ENCODE results near the gene MRM1. TPM values are rescaled to one million over a fixed set of nuclear protein-coding genes. Genes with fewer than 3 reads are reported as not detected.

Gene MRM1
- polyA plus RNA-seq, 3 donors = 2.9 to 3.5 (median 3.5) TPM

DNA sequence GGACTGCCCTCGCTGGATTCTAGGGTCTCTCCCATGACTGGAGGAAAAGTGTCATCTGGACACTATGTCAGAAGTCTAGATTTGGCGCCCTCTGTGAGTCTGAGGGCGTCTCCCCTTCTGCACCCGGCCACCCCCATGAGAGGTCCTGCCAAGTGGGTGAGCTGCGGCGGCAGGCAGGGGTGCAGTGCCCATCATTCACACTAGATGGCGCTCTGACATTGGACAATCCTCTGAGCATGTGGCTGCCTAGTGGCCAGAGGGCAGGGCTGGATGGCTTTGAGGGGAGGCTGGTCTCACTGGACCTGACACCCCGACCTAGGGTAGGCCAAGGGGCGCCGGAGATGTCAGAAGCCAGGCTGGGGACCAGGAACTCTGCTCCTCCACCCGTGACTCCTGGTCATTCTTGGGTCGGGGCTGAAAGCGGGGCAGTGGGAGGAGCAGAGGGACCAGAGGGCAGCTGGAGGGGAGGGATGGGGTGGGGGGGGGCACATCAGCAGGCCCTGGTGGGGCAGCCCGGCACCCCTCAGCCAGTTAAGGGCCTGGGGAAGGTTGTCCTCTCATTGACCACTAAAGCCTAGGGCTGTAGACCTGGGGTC, 28.0 kb downstream of the MRM1 start:
- DNase-seq (ENCODE audit: low read depth in 3 of 3, low spot score in 2 of 3) = no peak

DNA sequence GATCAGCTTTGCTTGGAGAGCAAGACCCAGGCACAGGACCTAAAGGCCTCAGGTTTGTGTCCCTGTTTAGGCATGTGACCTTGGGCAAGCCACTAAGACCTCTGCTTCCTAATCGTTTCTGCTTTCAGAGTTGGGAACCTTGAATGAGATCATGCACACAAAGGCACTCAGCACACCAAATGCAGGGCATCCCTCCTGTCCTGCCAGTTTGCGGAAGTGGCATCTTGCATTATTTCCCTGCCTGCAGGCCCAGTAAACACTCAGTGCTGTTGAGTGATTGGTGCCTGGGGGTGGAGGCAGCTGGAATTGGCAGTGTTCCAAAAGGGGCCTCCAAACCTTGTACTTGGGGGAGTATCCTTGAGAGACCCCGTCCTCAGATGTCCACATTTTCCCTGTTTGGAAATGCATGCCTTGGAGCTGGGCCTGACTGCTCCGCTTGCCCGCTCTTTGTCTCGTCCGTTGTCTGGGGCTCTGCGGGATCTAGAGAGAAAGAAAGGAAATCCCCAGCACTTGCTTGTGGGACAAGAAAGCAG, 28.7 kb downstream of the MRM1 start:
- no peak for DNase-seq (ENCODE audit: low read depth in 3 of 3, low spot score in 2 of 3)

DNA sequence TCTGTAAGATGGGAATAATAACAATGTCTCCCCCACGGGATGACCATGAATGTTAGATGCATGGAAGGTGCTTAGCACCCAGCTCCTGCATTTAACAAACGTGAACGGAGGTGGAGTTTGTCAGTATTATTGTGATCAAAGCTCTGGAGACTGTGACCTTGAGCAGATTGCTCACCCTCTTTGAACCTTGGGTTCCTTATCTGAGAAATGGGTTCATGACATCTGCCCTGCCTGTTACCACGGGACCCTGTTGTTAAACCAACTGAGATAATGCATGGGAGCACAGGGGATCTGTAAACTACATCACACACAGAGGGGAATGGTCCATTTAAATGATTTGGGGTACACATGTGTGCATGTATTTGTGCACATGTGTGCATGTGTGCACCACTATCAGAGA, 29.6 kb downstream of the MRM1 start:
- no peak for DNase-seq (ENCODE audit: low read depth in 3 of 3, low spot score in 2 of 3)

DNA sequence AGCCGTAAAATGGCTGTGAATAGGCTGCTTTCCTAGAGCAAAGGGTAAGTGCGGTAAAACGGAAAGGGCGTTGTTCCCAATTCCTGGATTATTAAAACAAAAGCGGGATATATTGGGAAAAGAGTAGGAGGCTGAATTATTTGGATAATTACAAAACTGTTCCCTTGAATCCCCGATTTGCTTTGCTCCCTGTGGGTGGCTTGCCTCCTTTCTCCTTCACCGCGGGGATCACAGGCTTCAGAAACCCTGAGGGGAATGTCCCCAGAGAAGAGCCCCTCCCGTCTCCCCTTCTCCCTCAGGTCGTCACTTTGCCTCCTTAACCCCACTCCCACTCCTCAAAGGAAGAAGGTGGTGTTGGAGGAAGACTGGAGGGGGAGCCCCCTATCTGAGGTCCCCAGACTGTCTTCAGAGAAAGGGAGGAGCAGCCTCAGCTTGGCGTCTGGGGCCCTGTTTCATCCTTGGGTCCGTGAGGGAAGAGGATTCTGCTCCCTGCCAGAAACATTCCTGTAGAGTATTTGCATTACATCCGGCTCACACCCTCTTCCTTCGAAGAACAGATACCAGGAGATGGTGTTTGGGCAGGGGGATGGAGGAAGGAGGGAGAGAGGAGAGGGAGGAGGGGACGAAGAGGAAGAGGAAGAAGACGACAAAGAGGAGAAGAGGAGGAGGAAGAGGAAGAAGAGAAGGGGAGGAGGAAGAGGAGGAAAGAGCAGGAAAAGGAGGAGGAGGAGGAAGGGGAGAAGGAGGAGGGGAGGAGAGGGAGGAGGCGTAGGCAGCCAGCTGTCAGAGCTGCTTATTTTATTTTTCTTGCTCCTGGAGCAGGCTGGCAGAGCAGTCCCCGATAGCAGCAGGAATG, 31.8 kb downstream of the MRM1 start:
- DNase-seq (ENCODE audit: low read depth in 3 of 3, low spot score in 2 of 3) = no peak

DNA sequence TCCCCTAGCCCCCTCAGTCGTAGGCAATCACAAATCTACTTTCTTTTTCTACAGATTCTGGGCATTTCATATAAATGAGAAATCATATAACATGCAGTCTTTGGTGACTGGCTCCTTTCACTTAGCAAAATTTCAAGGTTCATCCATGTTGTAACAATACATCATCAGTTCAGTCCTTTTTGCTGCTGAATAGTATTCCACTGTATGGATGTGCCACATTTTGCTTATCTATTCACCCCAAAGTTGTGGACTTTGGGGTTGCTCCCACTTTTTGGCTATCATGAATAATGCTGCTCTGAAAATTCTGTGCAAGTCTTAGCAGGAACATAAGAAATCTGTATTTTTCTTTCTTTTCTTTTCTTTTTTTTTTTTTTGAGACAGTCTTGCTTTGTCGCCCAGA, 39.0 kb downstream of the MRM1 start:
- no peak for DNase-seq (ENCODE audit: low read depth in 3 of 3, low spot score in 2 of 3)

DNA sequence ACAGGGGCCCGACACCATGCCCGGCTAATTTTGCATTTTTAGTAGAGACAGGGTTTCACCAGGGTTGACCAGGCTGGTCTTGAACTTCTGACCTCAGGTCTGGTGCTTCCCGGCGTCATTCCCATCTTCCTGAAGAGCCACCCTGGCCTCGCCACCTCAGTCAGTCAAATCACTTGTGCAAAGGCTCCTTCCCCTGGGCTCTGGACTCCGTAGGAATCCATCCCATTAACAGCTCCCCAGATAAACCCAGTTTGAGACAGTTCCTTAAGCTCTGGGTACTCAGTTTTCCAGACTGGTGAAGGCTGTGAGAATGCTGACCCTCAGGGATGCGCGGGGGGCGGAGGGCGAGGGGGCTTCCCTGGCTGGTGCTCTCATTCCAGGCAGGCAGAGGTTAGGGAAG, 39.5 kb downstream of the MRM1 start:
- no peak for DNase-seq (ENCODE audit: low read depth in 3 of 3, low spot score in 2 of 3)

DNA sequence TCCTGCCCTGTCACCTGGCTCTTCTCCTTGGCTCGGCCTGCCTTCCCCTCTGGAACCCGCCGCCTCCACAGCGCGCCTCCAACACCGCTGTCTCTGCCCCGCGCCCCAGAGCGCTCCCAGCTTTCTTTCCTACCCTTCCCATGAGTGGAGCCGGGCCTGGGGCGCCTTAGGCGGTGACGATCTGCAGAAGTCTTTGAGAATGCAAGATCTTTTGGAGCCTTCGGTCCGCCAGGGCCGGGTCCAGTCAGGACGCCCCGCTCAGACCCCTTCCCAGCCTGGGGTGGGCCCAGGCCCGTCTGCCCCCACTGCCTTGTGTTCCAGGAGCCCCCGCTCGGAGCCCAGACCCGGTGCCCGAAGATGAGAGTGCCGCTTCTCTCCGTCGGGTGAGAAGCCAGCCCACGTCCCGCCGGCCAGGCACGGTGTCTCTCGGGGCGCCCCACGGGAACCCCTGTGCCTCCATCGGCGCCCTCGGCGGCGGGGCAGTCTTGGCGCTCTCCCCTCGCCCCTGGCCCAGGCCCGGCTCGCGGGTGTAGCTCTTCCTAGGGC, 40.0 kb downstream of the MRM1 start:
- DNase-seq (ENCODE audit: low read depth in 3 of 3, low spot score in 2 of 3) = no peak

DNA sequence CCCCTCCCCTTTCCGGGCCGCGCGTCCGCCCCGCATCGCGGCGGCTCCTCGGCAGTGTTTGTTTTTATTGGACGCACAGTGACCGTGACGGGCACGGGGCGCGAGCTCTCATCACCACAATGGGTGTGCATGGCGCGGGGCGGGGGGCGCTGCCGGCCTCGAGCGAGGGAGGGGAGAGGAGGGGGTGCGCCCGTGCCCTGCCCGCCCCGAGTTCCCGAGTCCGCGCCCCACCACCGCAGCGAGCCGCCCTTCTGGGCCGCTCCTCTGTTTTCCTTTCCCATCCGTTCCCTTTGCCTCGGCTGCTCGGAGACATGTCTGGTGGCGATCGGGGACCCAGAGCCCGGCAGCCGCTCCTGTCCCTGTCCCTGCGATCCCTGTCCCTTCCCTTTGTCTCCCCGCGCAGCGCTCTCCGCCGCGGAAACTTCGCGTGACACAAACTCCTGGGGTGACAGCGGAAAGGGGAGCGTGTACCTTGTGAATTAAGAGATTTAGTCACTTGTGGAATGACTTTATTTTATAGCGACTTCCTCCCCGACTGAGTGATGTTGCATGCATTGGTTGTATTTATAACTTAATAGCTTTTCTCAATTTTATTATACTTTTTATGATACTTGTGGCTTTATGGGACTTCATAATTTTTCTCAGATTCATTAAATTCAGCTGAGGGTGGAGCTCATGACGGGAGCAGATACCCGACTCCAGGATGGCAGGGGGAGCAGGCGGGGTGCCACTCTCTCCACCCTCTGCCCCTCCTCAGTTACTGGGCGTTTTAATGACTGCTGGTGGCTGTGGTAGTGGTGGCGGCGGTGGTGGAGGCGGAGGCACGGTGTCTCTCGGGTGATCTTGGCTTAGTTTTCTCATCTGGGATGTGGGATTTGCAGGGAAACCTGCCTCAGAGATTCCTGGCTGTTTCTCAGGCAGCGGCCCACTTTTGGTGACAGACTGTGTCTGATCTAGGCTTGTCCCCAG, 40.8 kb downstream of the MRM1 start:
- DNase-seq (ENCODE audit: low read depth in 3 of 3, low spot score in 2 of 3) = no peak

DNA sequence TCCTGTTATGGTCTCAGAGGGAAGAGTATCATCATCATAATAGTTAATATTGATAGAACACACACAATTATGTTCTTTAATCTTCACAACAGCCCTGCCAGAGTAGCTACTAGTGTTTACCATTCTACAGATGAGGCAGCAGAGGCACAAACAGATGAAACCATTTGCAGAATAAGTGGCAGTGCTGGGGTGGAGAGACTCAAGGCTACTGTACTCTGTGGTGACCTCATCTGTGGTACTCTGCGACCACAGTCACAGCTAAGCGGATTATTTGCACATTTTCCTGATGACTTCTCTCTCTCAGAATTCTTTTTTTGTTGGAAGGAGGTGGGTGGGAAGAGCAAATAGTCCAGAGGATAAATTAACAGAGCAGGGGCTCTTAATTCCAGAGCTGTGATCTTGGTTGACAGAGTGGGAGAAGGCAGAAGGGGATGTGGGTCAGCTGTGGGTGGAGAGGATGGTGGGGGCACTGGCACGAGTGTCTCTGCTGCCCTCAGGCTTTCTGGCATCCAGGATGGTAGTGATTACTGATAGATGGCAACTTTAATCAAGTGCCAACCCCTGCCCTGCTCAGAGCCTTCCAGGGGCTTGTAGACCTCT, 41.8 kb downstream of the MRM1 start:
- DNase-seq (ENCODE audit: low read depth in 3 of 3, low spot score in 2 of 3) = no peak

DNA sequence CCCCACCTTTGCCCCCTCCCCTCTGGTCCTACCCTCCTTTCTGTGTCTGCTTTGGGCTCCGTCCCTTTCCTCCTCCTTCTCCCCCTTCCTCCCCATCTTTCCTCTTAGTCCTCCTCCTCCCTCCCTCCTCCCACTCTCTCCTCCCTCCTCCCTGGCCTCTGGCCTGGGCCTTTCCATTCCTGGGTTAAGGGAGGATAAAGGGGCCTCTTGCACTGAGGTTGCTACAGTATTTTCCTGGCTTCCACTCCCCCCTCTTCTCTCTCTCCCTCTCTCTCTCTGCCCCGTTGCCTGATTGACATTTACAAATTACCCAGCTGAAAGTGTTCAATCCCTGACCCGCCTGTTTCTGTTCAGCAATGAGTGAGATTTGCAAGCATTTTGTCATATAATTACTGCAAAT, 44.0 kb downstream of the MRM1 start:
- DNase-seq (ENCODE audit: low read depth in 3 of 3, low spot score in 2 of 3) = no peak

DNA sequence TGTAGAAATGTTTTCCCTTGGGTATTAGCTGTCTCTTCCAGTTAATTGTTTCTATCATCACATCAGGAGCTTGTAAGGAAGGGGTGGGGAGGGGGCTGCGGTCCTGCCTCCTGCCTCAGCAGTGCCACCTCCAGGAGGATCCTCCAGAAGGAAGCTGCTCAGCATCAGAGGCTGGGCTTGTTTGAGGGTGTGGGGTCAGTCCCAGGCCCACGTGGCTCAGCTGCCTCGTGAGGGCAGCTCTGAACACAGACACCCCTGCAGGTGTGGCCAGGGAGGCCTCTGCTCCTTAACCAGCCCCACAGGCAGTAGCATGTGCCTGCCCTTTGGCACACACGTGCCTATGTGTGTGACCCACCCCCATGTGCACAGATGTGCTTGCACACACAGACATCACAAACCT, 46.3 kb downstream of the MRM1 start:
- DNase-seq (ENCODE audit: low read depth in 3 of 3, low spot score in 2 of 3) = no peak

DNA sequence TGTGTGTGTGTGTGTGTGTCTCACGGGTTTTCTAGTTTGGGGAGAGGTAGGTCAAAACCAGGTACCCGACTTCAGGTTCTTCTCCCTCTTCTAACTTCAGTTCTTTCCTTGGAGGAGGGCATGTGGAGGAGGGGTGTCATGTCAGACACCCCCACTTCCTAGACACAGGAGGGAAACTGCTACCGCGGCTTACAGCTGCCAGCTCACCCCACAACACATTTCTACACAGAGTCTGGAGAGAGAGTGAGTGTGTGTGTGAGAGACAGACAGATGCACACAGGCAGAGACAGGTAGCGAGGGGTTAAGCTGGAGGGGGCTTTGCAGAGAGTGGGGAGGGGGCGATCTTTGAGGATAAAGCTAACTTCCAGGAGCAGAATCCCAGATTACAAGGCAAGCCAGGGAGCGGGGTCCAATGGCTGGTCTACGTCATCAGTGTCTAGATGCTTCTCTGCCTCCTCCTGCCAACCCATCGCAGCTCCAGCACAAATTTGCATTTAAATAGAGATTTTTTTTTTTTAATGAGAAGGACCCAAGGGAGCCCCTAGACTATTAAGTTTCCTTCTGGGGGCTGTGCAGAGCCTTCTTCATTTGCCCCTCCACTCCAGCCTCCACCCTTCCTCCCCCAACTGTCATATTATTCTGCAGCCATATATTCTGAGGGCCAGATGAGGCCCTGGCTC, 48.9 kb downstream of the MRM1 start:
- no peak for DNase-seq (ENCODE audit: low read depth in 3 of 3, low spot score in 2 of 3)

DNA sequence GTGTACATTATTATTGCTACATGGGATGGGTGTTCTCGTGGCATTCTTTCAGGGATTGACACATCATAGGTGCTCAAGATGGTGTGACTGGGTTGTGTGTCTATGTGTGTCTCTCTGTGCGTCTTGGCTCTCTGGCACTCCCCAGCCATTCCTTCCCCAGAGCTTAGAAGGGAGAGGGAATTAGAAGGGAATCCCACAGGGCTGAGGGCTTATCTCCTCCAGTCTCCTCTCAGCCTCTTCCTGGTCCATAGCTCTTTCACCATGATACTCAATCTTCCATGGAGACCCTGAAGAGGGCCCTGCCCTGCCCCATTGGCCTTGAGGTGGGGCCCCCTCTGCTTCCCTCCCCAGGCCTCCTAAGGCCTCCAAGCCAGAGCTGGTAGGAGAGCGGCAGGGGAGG, 52.0 kb downstream of the MRM1 start:
- no peak for DNase-seq (ENCODE audit: low read depth in 3 of 3, low spot score in 2 of 3)

DNA sequence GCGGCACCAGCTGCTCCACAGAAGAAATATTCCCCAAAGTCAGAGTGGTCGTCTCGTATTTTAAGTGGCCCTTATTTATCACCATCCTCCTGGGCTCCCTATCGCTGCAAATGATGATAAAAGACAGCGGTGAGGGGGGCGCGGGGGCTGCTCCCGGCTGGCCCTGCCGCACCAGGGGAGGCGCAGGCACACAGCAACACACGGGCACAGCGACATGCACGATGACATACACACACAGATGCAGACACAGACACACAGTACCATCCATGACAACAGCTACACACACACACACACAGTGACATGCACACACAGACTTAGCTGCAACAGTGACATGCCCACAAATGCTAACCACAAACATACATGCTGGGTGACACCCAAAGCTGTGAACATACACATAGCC, 52.5 kb downstream of the MRM1 start:
- DNase-seq (ENCODE audit: low read depth in 3 of 3, low spot score in 2 of 3) = no peak

DNA sequence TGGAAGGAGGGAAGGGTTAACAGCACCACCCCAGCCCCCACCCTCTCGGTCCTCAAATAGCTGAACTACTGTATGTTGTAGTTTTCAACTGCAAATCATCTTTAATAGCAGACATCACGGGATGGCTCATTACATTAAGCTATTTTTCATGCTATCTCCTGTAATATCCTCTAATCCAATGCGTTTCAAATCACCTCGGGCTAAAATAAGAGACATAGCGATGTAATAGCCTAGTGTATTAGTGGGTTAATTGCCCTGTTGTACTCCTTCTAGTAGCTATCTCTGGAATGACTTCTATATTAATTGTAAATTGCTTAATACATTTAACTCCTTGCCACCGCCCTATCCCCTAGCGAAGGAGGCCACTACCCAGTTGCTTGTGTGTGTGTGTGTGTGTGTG, 54.3 kb downstream of the MRM1 start:
- no peak for DNase-seq (ENCODE audit: low read depth in 3 of 3, low spot score in 2 of 3)

DNA sequence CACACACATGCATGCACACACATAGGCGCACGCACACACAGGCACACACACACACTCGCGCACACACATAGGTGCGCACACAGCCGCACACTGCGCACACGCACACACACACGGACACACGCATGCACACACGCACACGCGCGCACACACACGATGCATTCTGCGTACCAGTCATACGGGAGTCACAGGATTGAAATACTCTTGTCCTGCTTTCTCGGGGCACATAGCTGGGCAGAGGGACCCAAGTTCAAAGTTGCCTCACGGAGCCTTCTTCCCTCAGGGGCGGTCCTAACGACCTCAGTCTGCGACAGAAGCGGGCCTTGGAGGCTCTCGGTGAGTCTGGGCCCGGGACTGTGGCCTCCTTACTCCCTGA, 56.0 kb downstream of the MRM1 start:
- DNase-seq (ENCODE audit: low read depth in 3 of 3, low spot score in 2 of 3) = no peak

DNA sequence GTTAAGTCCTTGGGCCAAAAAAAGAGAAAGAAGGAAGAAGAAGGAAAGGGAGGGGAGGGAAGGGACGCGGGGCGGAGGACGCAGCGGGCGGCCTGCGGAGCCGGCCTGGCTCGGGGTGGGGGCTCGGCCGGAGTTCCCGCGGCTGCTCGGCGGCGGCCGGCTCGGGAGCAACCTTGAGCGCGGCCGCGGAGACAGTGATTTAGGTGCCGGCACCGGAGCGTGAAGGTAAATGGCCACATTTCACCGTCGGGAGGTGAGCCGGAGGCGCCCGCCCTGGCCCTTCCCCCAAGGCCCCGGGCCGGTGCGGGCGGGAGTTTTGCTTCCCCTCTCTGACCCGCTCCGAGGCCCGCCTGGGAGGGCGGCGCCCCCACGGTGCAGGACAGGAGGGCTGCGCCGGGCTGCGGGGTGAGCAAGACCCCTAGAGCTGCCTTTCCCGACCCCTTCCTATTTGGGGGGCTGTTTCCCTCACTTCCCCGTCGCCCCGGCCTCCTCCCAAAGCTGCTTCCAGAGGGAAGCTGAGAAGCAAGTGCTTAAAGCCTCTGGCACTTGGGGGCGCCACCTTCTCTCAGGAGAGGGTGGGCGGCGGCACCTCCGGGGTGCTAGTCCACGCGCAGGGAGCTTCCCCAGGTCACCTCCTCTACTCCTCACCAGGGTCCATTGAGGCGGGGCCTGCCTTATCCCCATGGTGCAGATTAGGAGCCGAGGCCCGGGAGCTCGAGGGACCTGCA, 56.5 kb downstream of the MRM1 start:
- peak in 1 of 3 donors; percentile 65 for DNase-seq (ENCODE audit: low read depth in 3 of 3, low spot score in 2 of 3)

Data from right renal cortex interstitium (tissue), 3 donors.